Endometrial microvascular endothelial cells (primary cell): ENCODE data around the gene ZNF385D. TPM values are rescaled to one million over a fixed set of nuclear protein-coding genes. Genes with fewer than 3 reads are reported as not detected.
"Not testable (repeated sequence)": the region's sequence is repeated elsewhere in the genome, so short reads cannot be mapped to it uniquely, and the experiment has no call there.

ENCODE experiments used
- in situ Hi-C: cut with HindIII; loops from 2 replicates; pipeline ENCODE4 v1.10.0; 2017; ENCODE audit warnings: low sequenced_read_pairs, low pct_unique_long_range_greater_than_20kb; ENCODE audit errors: inconsistent ontology term
- total RNA-seq: library from RNA; depleted of rRNA; stranded (reverse); fragments of >200 nt; gene quantifications from one replicate; pipeline ENCODE4 v1.2.3, GENCODE V29; 2015; ENCODE audit errors: inconsistent ontology term

Gene ZNF385D
- total RNA-seq, 1 donor from 2014 or later, result 0.09 TPM

GRCh38 chr3:21426920-21427319 is 324.1 kb downstream of the ZNF385D start:
- in situ Hi-C loops, result no loop called here

- in situ Hi-C loops, result no loop called here
Measured at GRCh38 chr3:21425715-21426114, 325.3 kb downstream of the ZNF385D start.

GRCh38 chr3:21421096-21421495 is 329.9 kb downstream of the ZNF385D start:
- in situ Hi-C loops, result no loop called here

GRCh38 chr3:21417991-21418390 is 333.0 kb downstream of the ZNF385D start:
- in situ Hi-C loops, result no loop called here

- in situ Hi-C loops, result no loop called here
Measured at GRCh38 chr3:21414506-21414905, 336.5 kb downstream of the ZNF385D start.

- in situ Hi-C loops, result no loop called here
Measured at GRCh38 chr3:21411058-21411457, 340.0 kb downstream of the ZNF385D start.

DNA sequence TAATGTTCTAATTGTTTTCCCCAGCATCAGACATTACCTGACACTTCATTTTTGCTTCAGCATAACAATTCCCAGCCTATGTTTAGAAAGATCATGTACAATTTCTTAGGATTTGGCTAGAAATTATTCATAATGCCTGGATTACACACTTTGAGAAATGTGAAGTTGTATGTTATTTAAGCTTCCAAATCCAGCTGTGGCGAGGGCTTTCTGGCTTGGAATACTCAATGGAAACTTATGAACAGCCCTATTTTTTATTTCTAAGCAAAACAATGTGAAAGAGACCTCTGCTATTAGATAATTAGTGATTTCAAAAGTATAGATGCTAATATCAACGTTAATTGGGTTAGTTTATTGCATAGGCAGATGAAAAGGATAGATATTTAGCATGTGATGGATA is 341.6 kb downstream of the ZNF385D start:
- in situ Hi-C loops, result no loop called here

DNA sequence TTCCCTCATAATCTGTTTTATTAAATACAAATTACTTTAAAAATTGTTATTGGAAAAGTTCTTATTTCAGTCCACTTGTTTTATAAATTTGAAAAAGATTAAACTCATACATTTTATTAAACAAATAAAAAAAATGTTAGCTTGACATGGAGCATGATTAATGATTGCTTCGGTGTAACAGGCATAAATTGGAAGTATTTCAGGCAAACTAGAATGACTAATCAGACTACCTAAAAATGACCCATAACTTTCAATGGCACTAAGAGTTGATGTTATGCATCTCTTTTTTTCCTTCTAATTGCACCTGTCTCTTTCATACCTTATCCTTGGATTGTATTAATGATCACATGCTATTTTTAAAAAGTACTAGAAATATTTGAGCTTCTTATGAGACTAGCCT is 343.3 kb downstream of the ZNF385D start:
- in situ Hi-C loops, result no loop called here

DNA sequence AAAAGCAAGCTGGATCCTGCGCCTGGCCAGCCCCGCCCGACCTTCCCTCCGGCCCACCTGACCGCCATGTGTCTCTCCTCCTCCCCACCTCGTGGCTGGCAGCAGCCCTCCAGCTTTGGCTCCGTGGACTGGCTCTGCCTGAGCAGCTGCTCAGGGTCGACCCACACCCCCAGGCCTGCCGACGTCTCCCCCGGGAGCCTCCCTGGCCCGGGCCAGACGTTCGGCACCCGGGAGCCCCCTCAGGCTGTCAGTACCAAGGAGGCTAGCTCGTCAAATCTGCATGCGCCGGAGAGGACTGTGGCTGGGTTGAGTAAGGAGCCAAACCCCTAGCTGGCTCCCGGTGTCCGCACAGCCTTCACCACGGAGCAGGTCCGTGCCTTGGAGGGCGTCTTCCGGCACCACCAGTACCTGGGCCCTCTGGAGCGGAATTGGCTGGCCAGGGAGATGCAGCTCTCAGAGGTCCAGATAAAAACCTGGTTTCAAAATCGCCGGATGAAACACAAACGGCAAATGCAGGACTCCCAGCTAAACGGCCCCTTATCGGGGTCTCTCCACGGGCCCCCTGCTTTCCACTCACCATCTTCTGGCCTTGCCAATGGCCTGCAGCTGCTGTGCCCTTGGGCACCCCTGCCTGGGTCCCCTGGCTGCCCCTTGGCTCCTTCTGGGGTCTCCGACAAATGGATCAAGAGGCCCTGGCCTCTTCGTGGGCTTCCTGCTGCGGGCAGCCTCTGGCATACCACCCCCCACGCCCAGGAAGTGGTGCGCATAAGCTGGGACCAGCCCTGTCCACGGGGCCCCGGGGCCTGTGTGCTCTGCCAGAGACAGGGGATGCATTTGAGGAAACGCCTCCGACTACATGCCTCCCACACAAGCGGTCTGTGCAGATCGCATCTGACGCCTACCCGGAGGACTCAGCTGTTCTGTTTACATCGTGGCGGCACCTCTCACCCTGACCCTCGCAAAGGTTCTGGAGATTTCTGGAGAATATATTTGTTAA is 345.0 kb downstream of the ZNF385D start:
- in situ Hi-C loops, result no loop called here

GRCh38 chr3:21398461-21398860 is 352.5 kb downstream of the ZNF385D start:
- in situ Hi-C loops, result no loop called here

- in situ Hi-C loops, result no loop called here
Measured at GRCh38 chr3:21393683-21394311, 357.2 kb downstream of the ZNF385D start.

- in situ Hi-C loops, result no loop called here
Measured at GRCh38 chr3:21392526-21392925, 358.5 kb downstream of the ZNF385D start.

GRCh38 chr3:21390856-21391255 is 360.2 kb downstream of the ZNF385D start:
- in situ Hi-C loops, result no loop called here

DNA sequence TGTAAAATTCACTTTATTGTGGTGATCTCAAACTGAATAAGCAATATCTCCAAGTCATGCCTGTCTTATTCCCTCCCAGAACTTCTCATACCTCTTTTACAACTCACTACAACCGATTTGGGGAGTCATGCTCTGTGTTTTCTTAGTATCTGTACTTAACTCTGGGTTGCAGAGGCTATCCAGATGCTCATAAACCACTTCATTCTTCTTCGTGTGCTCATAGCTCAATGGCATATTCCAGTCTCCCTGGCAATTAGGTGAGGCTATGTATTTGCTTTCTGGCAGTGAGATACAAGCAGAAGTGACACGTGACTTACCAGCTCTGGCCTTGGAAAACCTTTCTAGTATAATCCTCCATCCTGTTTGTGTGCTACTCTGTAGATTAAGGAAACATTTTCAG is 360.9 kb downstream of the ZNF385D start:
- in situ Hi-C loops, result no loop called here

DNA sequence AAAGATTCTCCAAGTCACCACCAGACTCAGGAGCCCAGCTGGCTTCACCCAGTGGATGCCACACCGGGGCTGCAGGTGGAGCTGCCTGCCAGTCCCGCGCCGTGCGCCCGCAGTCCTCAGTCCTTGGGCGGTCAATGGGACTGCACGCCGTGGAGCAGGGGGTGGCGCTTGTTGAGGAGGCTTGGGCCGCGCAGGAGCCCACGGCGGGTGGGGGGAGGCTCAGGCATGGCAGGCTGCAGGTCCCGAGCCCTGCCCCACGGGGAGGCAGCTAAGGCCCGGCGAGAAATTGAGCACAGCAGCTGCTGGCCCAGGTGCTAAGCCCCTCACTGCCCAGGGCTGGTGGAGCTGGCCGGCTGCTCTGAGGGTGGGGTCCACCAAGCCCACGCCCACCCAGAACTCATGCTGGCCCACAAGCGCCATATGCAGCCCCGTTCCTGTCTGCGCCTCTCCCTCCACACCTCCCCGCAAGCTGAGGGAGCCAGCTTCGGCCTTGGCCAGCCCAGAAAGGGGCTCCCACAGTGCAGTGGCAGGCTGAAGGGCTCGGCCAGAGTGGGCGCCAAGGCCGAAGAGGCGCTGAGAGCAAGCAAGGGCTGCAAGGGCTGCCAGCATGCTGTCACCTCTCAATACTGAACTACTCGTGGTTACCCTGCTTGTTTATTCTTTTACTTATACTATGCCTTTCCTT is 363.7 kb downstream of the ZNF385D start:
- in situ Hi-C loops, result not testable (repeated sequence)

DNA sequence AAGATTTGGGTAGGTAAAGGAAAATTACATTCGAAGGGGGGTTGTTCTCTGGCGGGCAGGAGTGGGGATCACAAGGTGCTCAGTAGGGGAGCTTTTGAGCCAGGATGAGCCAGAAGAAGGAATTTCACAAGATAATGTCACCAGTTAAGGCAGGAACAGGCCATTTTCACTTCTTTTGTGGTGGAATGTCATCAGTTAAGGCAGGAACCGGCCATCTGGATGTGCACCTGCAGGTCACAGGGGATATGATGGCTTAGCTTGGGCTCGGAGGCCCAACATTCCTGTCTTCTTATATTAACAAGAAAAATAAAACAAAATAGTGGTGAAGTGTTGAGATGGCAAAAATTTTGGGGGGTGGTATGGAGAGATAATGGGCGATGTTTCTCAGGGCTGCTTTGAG is 373.0 kb downstream of the ZNF385D start:
- in situ Hi-C loops, result not testable (repeated sequence)

DNA sequence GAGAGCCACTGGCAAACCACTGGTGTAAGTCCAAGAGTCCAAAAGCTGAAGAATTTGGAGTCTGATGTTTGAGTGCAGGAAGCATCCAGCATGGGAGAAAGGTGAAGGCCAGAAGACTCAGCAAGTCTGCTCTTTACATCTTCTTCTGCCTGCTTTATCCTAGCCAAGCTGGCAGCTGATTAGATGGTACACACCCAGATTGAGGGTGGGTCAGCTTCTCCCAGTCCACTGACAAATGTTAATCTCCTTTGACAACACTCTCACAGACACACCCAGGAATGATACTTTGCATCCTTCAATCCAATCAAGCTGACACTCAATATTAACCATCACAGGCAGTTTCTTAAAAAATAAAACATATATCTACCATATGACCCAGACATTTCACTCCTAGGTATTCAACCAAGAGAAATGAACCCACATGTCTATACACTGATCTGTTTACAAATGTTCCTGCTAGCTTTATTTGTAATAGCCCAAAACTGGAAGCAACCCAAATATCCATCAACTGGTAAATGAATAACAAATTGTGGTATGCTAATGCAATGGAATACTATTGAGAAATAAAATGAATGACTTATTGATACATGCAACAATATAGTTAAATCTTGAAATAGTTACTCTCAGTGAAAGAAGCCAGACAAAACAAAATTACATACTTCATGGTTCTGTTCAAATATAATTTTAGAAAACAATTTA is 373.8 kb downstream of the ZNF385D start:
- in situ Hi-C loops, result no loop called here

- in situ Hi-C loops, result no loop called here
Measured at GRCh38 chr3:21372316-21372715, 378.7 kb downstream of the ZNF385D start.
